Uterus (tissue), 2 donors: ENCODE data around the gene WDR75.

ENCODE experiments used
- CTCF ChIP-seq, 4 experiments: fragments of 200-600 bp in 2 of 4; fragments of 450-650 bp in 2 of 4; sonication (generic) in 2 of 4; IDR thresholded peaks; one replicate each; pipeline ENCODE4 v1.5.1; 2016 to 2019; ENCODE audit warnings: antibody characterized with exemption in 4 of 4, mild to moderate bottlenecking in 2 of 4, moderate library complexity in 1 of 4
- POLR2A ChIP-seq, 2 donors: fragments of 450-650 bp; IDR thresholded peaks; one replicate each; pipeline ENCODE4 v1.6.1; 2016; ENCODE audit warnings: antibody characterized with exemption in 2 of 2, mild to moderate bottlenecking in 1 of 2, moderate library complexity in 1 of 2

- TF ChIP-seq CTCF (IDR thresholded peaks at IDR 0.05), result no peak
- no peak for TF ChIP-seq POLR2A (IDR thresholded peaks at IDR 0.05)
These were observed 64.2 kb downstream of the WDR75 start for GRCh38 chr2:189505492-189505891.
